Dendritic cell treated with granulocyte-macrophage colony-stimulating factor and Interleukin-4, amounts not matched to agents 40 ng/mL and 50 ng/mL, for 4 days (primary cell): ENCODE results near the gene SYNC.
A peak's percentile ranks its signal among the peaks of the same experiment; 100 is the strongest.

ENCODE experiments used
- H3K27ac Mint-ChIP-seq: one replicate; pipeline ENCODE4 v1.8.0; 2022; ENCODE audit warnings: mild to moderate bottlenecking, mixed read lengths
- H3K27me3 Mint-ChIP-seq: one replicate; pipeline ENCODE4 v1.8.0; 2022; ENCODE audit warnings: mild to moderate bottlenecking, mixed read lengths
- H3K36me3 Mint-ChIP-seq: one replicate; pipeline ENCODE4 v1.8.0; 2022; ENCODE audit warnings: low read depth, mixed read lengths
- H3K4me1 Mint-ChIP-seq: one replicate; pipeline ENCODE4 v1.8.0; 2022; ENCODE audit warnings: low read depth, mixed read lengths
- H3K4me3 Mint-ChIP-seq: one replicate; pipeline ENCODE4 v1.8.0; 2022; ENCODE audit warnings: mild to moderate bottlenecking, moderate library complexity, mixed read lengths
- H3K9me3 Mint-ChIP-seq: one replicate; pipeline ENCODE4 v1.8.0; 2022; ENCODE audit warnings: mixed read lengths
- intact Hi-C: fragments of 100-400 bp; cut with micrococcal nuclease; formaldehyde crosslinking; loops from one replicate; pipeline ENCODE4 v1.15.0; 2022

SYNC gene

DNA sequence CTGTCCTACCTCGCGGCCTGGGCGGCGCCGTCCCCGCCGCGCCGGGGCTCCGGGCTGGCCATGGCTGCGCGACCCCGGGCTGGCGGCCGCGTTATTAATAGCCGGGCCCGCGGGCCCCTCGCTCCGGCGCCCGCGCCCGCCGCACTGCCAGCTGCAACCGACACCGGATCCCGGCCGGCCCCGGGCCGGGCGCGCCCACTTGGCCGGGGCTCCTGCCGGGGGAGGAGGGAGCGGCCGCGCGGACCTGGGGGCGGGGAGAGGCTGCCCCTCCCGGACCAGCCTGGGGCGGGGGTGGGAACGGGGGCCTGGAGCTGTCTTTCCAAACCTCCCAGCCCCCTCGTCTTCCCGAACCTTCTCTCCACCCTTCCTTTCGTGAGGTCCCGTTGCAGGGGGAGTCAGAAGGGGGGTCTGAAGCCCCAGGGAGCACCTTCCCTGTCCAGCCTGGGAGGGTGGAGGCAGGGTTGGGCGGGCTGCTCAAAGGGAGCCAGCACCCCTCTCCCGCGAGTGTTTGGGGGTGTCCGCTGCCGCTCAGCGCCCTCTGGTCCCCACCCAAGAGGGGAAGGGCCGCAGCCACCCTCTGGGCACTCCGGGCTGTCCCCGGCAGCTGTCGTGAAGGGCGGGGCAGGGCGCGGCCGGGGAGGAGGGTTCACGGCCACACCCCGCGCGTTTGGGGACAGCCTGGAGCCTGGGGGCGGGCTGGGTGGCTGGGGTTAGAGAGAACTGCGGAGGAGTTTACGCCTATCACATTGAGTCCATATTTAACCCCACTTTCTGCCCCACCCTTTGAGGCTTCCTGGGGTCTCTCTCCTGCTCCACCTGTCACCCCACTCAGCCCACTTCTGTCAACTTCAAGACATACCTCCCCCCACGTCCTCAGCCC, at the start of gene SYNC:
Gene SYNC (minus strand): TSS at position 172 of the 880 bp plus-strand sequence. CDS start 110 bp downstream, at position 62.
- Mint-ChIP-seq H3K27me3 (peaks cover 36% of the 10 kb centered on the region), H3K27ac (peak within 1 kb of the TSS; percentile 83), H3K4me3 (peak within 1 kb of the TSS; percentile 76), H3K9me3 (no peaks in the 10 kb centered on the region), H3K36me3 (no peaks in the 10 kb centered on the region), H3K4me1 (peaks cover 35% of the 10 kb centered on the region)
- intact Hi-C loops: no loop called here

DNA sequence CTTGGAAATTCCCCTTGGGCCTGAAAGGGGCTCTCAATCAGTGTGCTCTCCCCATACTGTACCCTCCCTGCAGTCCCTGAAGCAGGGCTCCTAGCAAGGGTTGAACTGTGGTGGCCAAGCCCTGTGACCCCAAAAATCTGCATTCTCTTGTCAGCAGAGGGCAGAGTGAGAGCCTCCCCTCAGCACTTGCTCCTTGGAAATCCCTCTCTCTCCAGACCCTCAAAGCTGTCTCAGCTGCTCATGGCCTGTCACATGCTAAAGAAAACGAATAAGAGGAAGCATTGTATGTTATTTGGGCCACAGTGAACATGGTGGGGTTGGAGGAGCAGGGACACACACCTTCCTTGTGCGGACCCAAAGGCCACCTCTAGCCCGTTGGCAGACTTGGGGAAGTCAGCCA, 47.2 kb upstream of the SYNC start:
- H3K27me3 Mint-ChIP-seq: peaks cover 18% of the 10 kb centered on the region
- H3K4me1 Mint-ChIP-seq: peaks cover 24% of the 10 kb centered on the region
- H3K4me3 Mint-ChIP-seq: no peak overlapping the region
- peak overlapping the region; percentile 17 for H3K27ac Mint-ChIP-seq
- H3K36me3 Mint-ChIP-seq: peaks cover 29% of the 10 kb centered on the region
- intact Hi-C loops: no loop called here
- H3K9me3 Mint-ChIP-seq: no peaks in the 10 kb centered on the region

DNA sequence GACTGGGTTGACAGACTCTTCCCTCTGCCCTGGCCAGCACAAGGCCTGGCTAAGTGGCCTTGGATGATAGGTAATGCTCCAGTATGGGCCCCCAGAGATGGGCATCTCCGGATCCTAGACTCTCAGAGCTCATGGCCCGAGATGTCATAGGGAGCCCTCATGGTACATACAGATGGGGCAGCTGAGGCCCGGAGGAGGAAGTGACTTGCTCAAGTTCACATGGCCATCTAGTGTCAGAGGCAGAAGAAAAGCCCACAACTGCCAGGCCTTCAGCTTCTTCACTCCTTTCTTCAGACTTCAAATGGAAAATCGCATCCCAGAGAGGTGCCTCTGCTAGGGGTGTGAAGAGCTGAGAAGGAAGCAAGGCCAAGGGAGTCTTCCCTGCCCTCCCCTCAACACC, 46.8 kb upstream of the SYNC start:
- Mint-ChIP-seq H3K36me3 (peaks cover 33% of the 10 kb centered on the region), H3K4me1 (peaks cover 23% of the 10 kb centered on the region), H3K4me3 (no peak overlapping the region), H3K9me3 (no peaks in the 10 kb centered on the region), H3K27ac (peak overlapping the region; percentile 17), H3K27me3 (peaks cover 14% of the 10 kb centered on the region)
- intact Hi-C loops: no loop called here

DNA sequence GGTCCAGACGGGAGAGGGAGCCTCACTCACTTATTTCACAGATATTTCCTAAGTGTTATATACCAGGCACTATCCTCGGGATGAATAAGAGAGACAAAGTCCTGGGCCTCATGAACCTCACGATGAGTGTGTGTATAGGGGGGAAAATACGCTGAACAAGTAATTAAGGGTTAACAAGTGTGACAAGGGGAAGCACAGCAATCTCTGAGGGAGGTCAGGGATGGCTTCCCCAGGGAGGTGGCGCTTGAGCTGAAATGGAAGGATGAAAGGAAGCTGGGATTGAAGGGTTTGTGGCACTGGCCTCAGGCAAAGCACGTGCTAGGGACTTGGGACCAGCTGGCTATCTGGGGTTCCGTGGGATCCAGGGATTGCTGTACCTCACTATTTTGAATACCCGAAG, 46.4 kb upstream of the SYNC start:
- peaks cover 38% of the 10 kb centered on the region for H3K36me3 Mint-ChIP-seq
- H3K4me1 Mint-ChIP-seq: peaks cover 24% of the 10 kb centered on the region
- no peak overlapping the region for H3K27ac Mint-ChIP-seq
- intact Hi-C loops: no loop called here
- H3K9me3 Mint-ChIP-seq: no peaks in the 10 kb centered on the region
- peaks cover 11% of the 10 kb centered on the region for H3K27me3 Mint-ChIP-seq
- H3K4me3 Mint-ChIP-seq: no peak overlapping the region

DNA sequence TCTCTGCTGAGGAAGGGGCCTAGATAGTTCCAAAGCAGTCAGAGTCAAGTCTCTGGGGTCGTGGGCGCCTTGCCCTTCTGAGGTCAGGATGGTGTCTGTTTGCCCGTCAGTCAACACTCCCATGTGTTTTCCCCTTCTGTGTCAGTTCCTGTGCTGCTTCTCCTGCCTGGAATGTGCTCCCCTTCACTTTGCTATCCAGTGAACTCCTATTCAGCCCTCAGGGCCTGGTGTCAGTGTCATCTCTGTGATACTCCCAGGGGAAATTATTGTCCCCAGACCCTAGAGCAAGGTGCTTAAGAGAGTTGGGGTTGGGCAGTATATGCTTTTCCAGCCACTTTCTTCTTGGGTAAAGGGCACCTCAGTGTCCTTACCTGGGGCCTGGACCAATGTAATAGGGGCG, 45.8 kb upstream of the SYNC start:
- no peak overlapping the region for H3K4me3 Mint-ChIP-seq
- H3K36me3 Mint-ChIP-seq: peaks cover 39% of the 10 kb centered on the region
- H3K27ac Mint-ChIP-seq: no peak overlapping the region
- peaks cover 9% of the 10 kb centered on the region for H3K27me3 Mint-ChIP-seq
- intact Hi-C loops: no loop called here
- no peaks in the 10 kb centered on the region for H3K9me3 Mint-ChIP-seq
- H3K4me1 Mint-ChIP-seq: peaks cover 30% of the 10 kb centered on the region

DNA sequence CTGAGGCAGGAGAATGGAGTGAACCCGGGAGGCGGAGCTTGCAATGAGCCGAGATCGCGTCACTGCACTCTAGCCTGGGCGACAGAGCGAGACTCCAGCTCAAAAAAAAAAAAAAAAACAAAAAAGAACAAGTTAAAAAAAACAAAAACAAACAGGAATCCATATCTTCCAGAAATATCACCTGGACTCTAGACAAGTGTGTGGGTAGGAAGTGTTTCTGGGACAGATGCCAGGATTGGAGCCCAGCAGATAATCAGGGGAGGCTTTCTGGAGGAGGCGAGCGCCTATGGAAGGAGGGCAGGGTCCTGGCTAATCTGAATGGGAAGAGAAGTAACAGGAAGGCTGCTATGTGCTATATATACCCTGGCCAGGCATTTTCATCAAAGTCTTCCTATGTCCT, 43.6 kb upstream of the SYNC start:
- peaks cover 2% of the 10 kb centered on the region for H3K27me3 Mint-ChIP-seq
- no peaks in the 10 kb centered on the region for H3K9me3 Mint-ChIP-seq
- H3K27ac Mint-ChIP-seq: no peak overlapping the region
- peaks cover 43% of the 10 kb centered on the region for H3K4me1 Mint-ChIP-seq
- no peak overlapping the region for H3K4me3 Mint-ChIP-seq
- intact Hi-C loops: no loop called here
- H3K36me3 Mint-ChIP-seq: peaks cover 46% of the 10 kb centered on the region

DNA sequence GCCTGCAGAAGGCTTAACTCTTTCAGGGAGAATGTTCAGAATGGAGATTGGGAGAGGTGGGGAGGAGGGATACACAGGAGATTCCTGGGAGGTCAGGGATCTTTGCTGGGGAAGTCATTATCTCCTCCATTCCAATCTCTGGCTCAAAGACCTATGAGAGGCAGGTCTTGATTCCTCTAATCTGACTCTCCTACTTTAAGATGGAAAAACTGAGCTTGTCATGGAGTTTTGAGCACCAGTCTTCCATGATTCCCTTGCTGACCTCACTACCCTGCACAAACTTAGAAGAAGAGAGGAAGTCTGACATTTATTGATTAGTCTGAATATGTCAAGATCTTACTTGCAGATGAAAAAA, 41.5 kb upstream of the SYNC start:
- H3K27me3 Mint-ChIP-seq: peaks cover 7% of the 10 kb centered on the region
- no peak overlapping the region for H3K4me3 Mint-ChIP-seq
- peaks cover 38% of the 10 kb centered on the region for H3K4me1 Mint-ChIP-seq
- intact Hi-C loops: no loop called here
- H3K27ac Mint-ChIP-seq: no peak overlapping the region
- peaks cover 46% of the 10 kb centered on the region for H3K36me3 Mint-ChIP-seq
- no peaks in the 10 kb centered on the region for H3K9me3 Mint-ChIP-seq

DNA sequence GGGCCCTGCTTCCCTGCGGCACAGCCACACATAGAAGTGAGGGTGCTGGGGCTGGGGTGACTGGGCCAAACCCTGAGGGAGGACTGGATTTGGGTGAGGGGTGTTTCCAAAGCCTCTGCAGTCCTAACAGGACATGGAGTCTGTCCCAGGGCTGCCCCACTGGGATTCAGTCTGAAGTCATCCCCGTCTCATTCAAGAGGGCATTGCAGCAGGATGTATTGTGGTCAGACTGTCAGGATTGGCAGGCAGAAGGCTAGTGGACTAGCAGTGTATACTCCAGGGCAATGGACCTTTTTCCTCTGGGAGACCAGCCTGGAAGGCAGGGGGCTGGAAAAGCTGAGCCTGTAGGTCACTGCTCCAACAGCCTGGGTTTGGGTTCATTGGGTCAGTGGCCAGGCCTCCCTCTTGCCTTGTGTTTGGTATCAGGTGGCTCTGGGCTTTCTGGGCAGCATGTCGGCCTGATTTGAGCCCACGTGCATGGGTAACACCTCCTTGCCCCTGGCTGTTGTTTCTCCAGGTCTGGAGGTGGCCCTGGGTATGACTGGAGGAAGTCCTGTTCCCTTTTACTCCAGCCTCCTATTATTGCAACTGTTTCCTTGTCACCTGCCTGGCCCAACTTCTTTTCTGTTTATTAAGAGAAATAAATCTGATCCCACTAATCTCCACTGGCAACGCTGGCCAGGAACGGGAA, 41.0 kb upstream of the SYNC start:
- Mint-ChIP-seq H3K4me3 (peak overlapping the region; percentile 89), H3K36me3 (peaks cover 46% of the 10 kb centered on the region), H3K27ac (no peak overlapping the region), H3K27me3 (peaks cover 7% of the 10 kb centered on the region), H3K9me3 (no peaks in the 10 kb centered on the region), H3K4me1 (peaks cover 33% of the 10 kb centered on the region)
- intact Hi-C loops: no loop called here

DNA sequence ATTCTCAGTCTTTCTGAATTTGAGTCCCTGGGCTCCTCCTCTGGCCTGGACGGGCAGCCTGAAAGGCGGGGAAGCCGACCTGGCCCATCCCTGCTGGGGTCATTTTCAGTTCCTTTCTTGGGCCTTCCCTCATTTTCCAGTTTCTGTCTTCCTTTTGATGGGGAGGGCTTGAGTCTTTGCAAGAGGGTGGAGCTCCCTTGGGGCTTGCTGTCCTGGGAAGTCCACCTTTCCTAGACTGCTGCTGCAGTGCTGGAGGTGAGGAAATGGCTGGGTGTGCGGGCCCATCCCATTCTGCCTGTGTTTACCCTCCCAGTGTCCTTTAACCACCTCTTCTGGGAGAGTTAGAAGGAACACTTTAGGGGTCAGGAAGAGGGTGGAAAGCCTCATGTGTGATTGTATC, 40.4 kb upstream of the SYNC start:
- intact Hi-C loops: no loop called here

DNA sequence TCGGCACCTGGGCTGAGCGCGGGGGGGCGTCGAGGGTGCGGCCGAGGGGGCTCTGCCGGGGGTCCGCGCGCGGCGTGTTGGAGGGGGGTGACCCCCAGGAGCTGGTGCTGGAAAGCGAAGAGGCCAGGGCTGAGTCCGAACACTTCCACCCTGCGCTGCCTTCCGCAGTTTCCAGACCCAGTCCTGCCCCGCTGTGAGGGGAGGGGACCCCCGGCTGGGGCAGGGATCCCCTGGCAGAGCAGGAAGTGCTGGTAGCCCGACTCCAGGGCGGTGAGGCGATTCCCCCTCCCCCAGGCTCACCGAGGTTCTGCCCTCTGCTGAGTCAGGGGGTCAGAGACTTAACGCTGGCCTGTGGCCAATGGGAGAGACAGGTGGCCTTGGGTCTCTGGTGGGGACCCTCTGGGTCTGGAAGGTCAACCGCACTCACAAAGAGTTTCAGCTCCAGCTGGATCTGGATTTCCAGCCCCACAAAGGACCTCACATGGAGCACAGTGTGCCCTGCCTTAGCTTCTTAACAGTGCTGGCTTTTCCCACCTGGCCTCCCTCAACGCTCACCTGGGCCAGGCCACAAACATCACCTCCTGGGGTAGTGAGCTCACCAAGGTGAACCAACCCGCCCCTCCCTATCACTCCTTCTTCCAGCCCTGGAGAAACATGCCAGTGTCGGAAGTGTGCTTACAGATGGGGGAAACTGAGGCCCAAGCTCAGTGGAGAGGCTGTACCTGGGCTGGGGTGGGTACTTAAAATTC, 39.8 kb upstream of the SYNC start:
- peaks cover 29% of the 10 kb centered on the region for H3K4me1 Mint-ChIP-seq
- H3K4me3 Mint-ChIP-seq: peak overlapping the region; percentile 89
- H3K9me3 Mint-ChIP-seq: no peaks in the 10 kb centered on the region
- peaks cover 35% of the 10 kb centered on the region for H3K36me3 Mint-ChIP-seq
- H3K27ac Mint-ChIP-seq: peak overlapping the region; percentile 77
- intact Hi-C loops: no loop called here
- H3K27me3 Mint-ChIP-seq: peaks cover 11% of the 10 kb centered on the region

More for the DNA sequence above, 40.4 kb upstream of the SYNC start:
- Mint-ChIP-seq H3K36me3 (peaks cover 41% of the 10 kb centered on the region), H3K27me3 (peaks cover 8% of the 10 kb centered on the region), H3K4me1 (peaks cover 29% of the 10 kb centered on the region), H3K9me3 (no peaks in the 10 kb centered on the region), H3K4me3 (peak overlapping the region; percentile 89), H3K27ac (peak overlapping the region; percentile 77)

DNA sequence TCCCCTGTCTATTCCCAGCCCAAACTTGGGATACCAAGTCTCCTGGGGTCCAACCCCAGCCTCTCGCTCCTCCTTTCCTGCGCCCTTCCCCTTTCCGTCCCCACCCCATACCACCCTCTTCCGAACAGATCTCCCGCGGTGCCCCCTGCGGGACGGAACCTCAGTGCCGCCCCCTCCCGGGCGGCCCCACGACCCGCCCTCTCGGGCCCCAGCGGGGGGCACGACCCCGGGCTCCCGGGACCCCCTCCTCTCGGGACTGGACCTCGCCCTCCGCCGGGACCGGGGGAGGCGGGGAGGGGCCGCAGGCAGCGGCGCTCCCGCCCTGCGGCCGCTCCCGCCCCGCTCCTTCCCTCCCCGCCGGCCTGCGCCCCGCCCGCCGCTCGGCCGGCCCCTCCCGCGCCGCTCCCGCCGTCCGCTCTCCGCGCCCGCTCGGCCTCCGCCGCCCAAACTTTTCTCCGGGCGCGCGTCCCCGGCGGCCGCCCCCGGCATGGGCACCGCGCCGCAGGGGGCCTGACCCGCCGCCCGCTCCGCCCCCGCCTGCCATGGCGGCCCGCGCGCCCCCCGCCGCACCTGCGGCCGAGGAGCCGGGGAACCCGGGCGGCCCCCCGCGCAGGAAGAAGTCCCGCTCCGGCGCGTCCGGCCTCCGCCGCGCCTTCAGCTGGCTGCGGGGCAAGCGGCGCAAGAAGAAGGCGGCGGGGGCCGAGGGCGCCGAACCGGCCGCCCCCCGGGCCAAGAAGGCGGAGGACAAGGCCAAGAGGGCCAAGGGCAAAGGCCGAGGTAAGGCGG, 39.0 kb upstream of the SYNC start:
- Mint-ChIP-seq H3K36me3 (peaks cover 28% of the 10 kb centered on the region), H3K9me3 (no peaks in the 10 kb centered on the region), H3K27ac (peak overlapping the region; percentile 77), H3K27me3 (peaks cover 13% of the 10 kb centered on the region), H3K4me3 (peak overlapping the region; percentile 89), H3K4me1 (peaks cover 29% of the 10 kb centered on the region)
- intact Hi-C loops: no loop called here

DNA sequence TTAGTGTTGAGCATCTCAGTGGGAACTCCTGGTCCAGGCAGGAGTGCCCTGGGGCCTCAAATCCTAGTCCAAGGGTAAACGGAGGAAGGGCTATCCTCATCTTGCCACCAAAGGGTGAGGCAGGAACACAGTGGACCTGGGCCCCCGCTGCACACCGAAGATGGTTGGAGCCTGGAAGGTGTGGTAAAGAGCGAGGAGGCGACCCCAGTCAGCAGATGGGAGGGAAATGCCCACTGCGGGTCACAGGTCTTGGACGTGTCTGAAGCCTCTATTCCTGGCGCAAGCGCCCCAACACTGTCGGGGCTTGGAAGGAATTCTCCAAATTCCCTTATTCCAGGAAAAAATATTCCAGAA, 38.5 kb upstream of the SYNC start:
- Mint-ChIP-seq H3K4me1 (peaks cover 29% of the 10 kb centered on the region), H3K36me3 (peaks cover 22% of the 10 kb centered on the region), H3K27ac (peak overlapping the region; percentile 46), H3K4me3 (peak overlapping the region; percentile 73), H3K27me3 (peaks cover 13% of the 10 kb centered on the region), H3K9me3 (no peaks in the 10 kb centered on the region)
- intact Hi-C loops: no loop called here
